Neural progenitor cell (in vitro differentiated cells): ENCODE measurements around the gene GOSR2. TPM values are rescaled to one million over a fixed set of nuclear protein-coding genes. Genes with fewer than 3 reads are reported as not detected.

Source experiments
- DNase-seq: peaks from one replicate; pipeline ENCODE4 v3.0.0-alpha.2; 2016; ENCODE audit warnings: low spot score
- H2AFZ ChIP-seq: fragments of 200-600 bp; sonication (generic); replicated peaks from 2 replicates; pipeline ENCODE4 v1.6.1; 2016; ENCODE audit warnings: antibody characterized with exemption
- H3F3A ChIP-seq: fragments of 200-600 bp; sonication (generic); 2 replicates; pipeline ENCODE4 v1.6.1; 2016; ENCODE audit warnings: antibody characterized with exemption, low read depth
- H3K27ac ChIP-seq: fragments of 200-600 bp; sonication (generic); 2 replicates; pipeline ENCODE4 v1.5.1; 2016; ENCODE audit warnings: mild to moderate bottlenecking
- H3K27me3 ChIP-seq: fragments of 200-600 bp; sonication (generic); 2 replicates; pipeline ENCODE4 v1.6.1; 2016; ENCODE audit warnings: mild to moderate bottlenecking, moderate library complexity
- H3K36me3 ChIP-seq: fragments of 200-600 bp; sonication (generic); 2 replicates; pipeline ENCODE4 v1.5.1; 2016
- H3K4me1 ChIP-seq: fragments of 200-600 bp; sonication (generic); 2 replicates; pipeline ENCODE4 v1.6.1; 2016; ENCODE audit warnings: mixed run types
- H3K4me2 ChIP-seq: fragments of 200-600 bp; sonication (generic); 2 replicates; pipeline ENCODE4 v1.6.1; 2016
- H3K4me3 ChIP-seq: fragments of 200-600 bp; sonication (generic); 2 replicates; pipeline ENCODE4 v1.5.1; 2016
- H3K79me2 ChIP-seq: fragments of 200-600 bp; sonication (generic); 2 replicates; pipeline ENCODE4 v1.6.1; 2016; ENCODE audit warnings: low read depth
- H3K9ac ChIP-seq: fragments of 200-600 bp; sonication (generic); 2 replicates; pipeline ENCODE4 v1.6.1; 2016
- H3K9me3 ChIP-seq: fragments of 200-600 bp; sonication (generic); 2 replicates; pipeline ENCODE4 v1.5.1; 2016; ENCODE audit warnings: low read depth
- H4K20me1 ChIP-seq: fragments of 200-600 bp; sonication (generic); 2 replicates; pipeline ENCODE4 v1.6.1; 2016; ENCODE audit warnings: low read depth
- H3K27ac Mint-ChIP-seq: 3 replicates; pipeline ENCODE4 v1.8.0; 2021; ENCODE audit warnings: mixed read lengths
- H3K27me3 Mint-ChIP-seq: 2 replicates; pipeline ENCODE4 v1.8.0; 2022; ENCODE audit warnings: low read depth, mild to moderate bottlenecking, inconsistent platforms, moderate library complexity, mixed read lengths; ENCODE audit not compliant: insufficient read depth
- H3K36me3 Mint-ChIP-seq: 3 replicates; pipeline ENCODE4 v1.8.0; 2021; ENCODE audit warnings: mixed read lengths
- H3K4me1 Mint-ChIP-seq: 3 replicates; pipeline ENCODE4 v1.8.0; 2021; ENCODE audit warnings: mixed read lengths
- H3K4me3 Mint-ChIP-seq: 3 replicates; pipeline ENCODE4 v1.8.0; 2021; ENCODE audit warnings: mild to moderate bottlenecking, moderate library complexity, mixed read lengths
- H3K9me3 Mint-ChIP-seq: 3 replicates; pipeline ENCODE4 v1.8.0; 2020; ENCODE audit warnings: mixed read lengths
- EZH2 ChIP-seq: fragments of 200-600 bp; sonication (generic); IDR thresholded peaks from 2 replicates; pipeline ENCODE4 v1.6.1; 2017; ENCODE audit warnings: antibody characterized with exemption, mild to moderate bottlenecking, moderate library complexity
- EZH2phosphoT487 ChIP-seq: fragments of 200-600 bp; sonication (generic); IDR thresholded peaks from 2 replicates; pipeline ENCODE4 v1.6.1; 2017; ENCODE audit warnings: antibody characterized with exemption
- total RNA-seq: library from RNA; depleted of rRNA; stranded (reverse); fragments of >200 nt; gene quantifications from 2 replicates; pipeline ENCODE4 v1.2.3, GENCODE V29; 2015; ENCODE audit warnings: low replicate concordance
- TF ChIP-seq, protein P1 (sequence below): fragments of 200-600 bp; sonication (generic); IDR thresholded peaks from 2 replicates; pipeline ENCODE4 v1.5.1; 2017; ENCODE audit warnings: antibody characterized with exemption, mild to moderate bottlenecking

GOSR2 gene
- total RNA-seq, 1 donor from 2014 or later = 33.6 TPM

DNA sequence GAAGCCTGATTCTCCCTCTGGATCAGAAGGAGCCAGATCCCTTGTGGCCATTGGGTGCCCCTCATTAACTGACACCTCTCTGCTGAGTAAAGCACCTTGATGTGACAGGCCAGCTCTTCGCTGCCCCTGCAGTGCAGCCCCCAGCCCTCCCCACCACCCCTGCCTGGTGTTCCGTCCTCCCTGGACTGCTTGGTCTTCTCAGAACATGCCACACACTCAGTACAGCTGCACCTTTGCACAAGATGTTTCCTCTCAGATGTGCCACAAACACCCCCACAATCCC, 20.2 kb downstream of the GOSR2 start:
- Histone ChIP-seq H3K36me3 (no peaks in the 10 kb centered on the region), H3K9me3 (no peaks in the 10 kb centered on the region), H3K27ac (no peak overlapping the region), H3K4me1 (peaks cover 8% of the 10 kb centered on the region), H4K20me1 (peaks cover 23% of the 10 kb centered on the region), H3K27me3 (no peaks in the 10 kb centered on the region), H2AFZ (no peak overlapping the region), H3K79me2 (no peaks in the 10 kb centered on the region), H3K9ac (no peak overlapping the region), H3K4me3 (no peak overlapping the region), H3F3A (peaks cover 12% of the 10 kb centered on the region), H3K4me2 (peak overlapping the region; percentile 17)
- H3K4me3 Mint-ChIP-seq = no peak overlapping the region
- H3K36me3 Mint-ChIP-seq = peaks cover 10% of the 10 kb centered on the region
- no peak for TF ChIP-seq EZH2
- no peak for TF ChIP-seq EZH2phosphoT487
- TF ChIP-seq, protein P1, sequence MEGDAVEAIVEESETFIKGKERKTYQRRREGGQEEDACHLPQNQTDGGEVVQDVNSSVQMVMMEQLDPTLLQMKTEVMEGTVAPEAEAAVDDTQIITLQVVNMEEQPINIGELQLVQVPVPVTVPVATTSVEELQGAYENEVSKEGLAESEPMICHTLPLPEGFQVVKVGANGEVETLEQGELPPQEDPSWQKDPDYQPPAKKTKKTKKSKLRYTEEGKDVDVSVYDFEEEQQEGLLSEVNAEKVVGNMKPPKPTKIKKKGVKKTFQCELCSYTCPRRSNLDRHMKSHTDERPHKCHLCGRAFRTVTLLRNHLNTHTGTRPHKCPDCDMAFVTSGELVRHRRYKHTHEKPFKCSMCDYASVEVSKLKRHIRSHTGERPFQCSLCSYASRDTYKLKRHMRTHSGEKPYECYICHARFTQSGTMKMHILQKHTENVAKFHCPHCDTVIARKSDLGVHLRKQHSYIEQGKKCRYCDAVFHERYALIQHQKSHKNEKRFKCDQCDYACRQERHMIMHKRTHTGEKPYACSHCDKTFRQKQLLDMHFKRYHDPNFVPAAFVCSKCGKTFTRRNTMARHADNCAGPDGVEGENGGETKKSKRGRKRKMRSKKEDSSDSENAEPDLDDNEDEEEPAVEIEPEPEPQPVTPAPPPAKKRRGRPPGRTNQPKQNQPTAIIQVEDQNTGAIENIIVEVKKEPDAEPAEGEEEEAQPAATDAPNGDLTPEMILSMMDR = no peak
- peaks cover 5% of the 10 kb centered on the region for H3K27me3 Mint-ChIP-seq
- peaks cover 35% of the 10 kb centered on the region for H3K4me1 Mint-ChIP-seq
- DNase-seq = no peak
- peak overlapping the region; percentile 32 for H3K27ac Mint-ChIP-seq
- no peaks in the 10 kb centered on the region for H3K9me3 Mint-ChIP-seq

DNA sequence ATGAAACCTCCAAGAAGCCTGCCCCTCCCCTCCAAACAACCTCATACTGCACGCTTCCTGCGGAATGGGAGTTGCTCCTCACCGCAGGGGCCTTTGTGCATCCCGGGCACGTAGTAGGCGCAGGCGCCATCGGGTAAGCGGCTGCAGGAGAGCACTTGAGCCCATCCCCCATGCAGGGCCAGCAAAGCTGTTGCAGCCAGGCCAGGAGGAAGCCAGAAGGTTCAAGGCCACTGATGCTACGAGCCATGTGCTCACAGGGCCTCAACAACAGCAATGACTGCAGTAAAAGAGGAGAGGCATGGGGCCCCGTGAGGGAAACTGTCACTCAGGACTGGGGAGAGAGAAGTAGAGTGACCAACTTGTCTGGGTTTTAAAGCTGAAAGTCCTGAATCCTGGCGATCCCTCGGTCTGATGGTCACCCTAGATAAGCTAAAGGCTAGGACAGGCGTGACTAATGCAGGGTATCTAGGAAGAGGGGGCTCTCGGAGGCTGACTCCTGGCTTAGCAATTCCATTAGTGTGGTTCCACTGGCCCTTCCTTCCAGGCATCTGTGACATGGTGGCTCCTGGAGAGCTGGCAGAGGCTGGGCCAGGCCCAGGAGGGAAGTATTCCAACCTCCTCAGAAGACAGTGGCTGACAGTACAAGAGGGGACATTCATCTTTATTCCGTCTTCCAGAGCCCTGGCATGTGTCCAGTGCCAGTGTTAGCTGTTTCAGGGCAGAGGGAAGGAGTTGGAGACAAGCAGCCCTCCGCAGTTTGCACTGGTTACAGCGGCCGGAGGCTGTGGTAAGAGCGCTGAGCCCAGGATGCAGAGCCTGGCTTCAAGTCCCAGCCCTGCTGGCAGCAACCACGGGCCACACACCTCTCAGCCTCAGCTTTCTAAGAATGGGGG, 20.8 kb downstream of the GOSR2 start:
- Histone ChIP-seq H3K4me2 (peak overlapping the region; percentile 17), H3K9ac (no peak overlapping the region), H4K20me1 (peaks cover 23% of the 10 kb centered on the region), H3K79me2 (no peaks in the 10 kb centered on the region), H3K4me3 (no peak overlapping the region), H2AFZ (no peak overlapping the region), H3K27me3 (no peaks in the 10 kb centered on the region), H3F3A (peaks cover 12% of the 10 kb centered on the region), H3K27ac (no peak overlapping the region), H3K36me3 (no peaks in the 10 kb centered on the region), H3K4me1 (peaks cover 8% of the 10 kb centered on the region), H3K9me3 (no peaks in the 10 kb centered on the region)
- Mint-ChIP-seq H3K9me3 (no peaks in the 10 kb centered on the region), H3K36me3 (peaks cover 8% of the 10 kb centered on the region), H3K4me3 (peak overlapping the region; percentile 40), H3K27me3 (peaks cover 5% of the 10 kb centered on the region), H3K27ac (peak overlapping the region; percentile 32), H3K4me1 (peaks cover 35% of the 10 kb centered on the region)
- peak; percentile 49 for DNase-seq
- TF ChIP-seq EZH2 (no peak), EZH2phosphoT487 (no peak)
- TF ChIP-seq, protein P1 = no peak

DNA sequence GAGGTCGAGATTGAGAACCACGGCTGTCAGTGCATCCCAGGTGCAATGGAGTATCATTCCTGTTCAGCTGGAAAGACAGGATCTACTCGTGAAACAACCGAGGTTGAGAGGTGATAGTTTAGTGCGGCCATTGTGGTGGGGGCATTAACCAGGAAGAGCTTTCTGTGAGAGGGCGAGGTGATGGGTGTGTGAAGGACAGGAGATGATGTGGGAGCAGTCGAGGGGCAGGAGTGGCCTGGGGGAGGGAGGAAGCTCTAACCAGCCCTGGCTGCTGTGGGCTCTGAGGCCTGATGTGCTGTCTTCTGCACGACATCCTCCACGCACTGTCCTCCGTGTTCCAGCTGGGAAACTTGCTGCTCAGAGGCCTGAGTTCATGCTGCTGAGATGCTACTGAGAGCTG, 22.0 kb downstream of the GOSR2 start:
- DNase-seq = no peak
- Histone ChIP-seq H3F3A (peaks cover 9% of the 10 kb centered on the region), H3K9me3 (no peaks in the 10 kb centered on the region), H3K4me3 (no peak overlapping the region), H3K27ac (no peak overlapping the region), H3K27me3 (no peaks in the 10 kb centered on the region), H3K4me2 (no peak overlapping the region), H3K79me2 (no peaks in the 10 kb centered on the region), H3K9ac (no peak overlapping the region), H3K4me1 (peaks cover 8% of the 10 kb centered on the region), H3K36me3 (no peaks in the 10 kb centered on the region), H2AFZ (no peak overlapping the region), H4K20me1 (peaks cover 25% of the 10 kb centered on the region)
- Mint-ChIP-seq H3K9me3 (no peaks in the 10 kb centered on the region), H3K27me3 (peaks cover 5% of the 10 kb centered on the region), H3K27ac (peak overlapping the region; percentile 36), H3K4me1 (peaks cover 39% of the 10 kb centered on the region), H3K36me3 (peaks cover 4% of the 10 kb centered on the region), H3K4me3 (peak overlapping the region; percentile 13)
- TF ChIP-seq EZH2phosphoT487 (no peak), EZH2 (no peak)
- TF ChIP-seq, protein P1 = no peak
